COLO668 (cell line): ENCODE measurements around the gene TEKT3.

Experiments used
- DNase-seq: peaks from one replicate; lab custom pipeline; 2025; ENCODE audit not compliant: unreplicated experiment; lab: John Stamatoyannopoulos, UW

Gene TEKT3

DNA sequence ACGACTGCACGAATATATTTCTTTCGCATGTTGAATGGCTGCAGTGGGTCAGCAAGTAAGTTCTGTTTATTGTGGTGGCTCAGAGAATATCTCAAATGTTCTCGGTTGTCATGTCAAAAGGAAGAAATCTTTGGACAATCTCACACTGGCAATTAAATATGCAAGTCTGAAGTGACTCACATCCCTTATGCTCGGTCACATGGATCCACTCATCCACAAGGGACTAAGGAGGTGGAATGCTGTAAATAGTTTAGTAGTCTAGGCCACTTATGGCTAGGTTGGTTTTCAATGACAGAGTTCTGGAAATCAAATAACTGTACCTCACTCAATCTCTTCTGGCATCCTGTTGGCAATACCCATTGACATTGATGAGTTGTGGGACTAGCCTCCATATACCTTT lies 43.2 kb downstream of the TEKT3 start:
- DNase-seq, result no peak

DNA sequence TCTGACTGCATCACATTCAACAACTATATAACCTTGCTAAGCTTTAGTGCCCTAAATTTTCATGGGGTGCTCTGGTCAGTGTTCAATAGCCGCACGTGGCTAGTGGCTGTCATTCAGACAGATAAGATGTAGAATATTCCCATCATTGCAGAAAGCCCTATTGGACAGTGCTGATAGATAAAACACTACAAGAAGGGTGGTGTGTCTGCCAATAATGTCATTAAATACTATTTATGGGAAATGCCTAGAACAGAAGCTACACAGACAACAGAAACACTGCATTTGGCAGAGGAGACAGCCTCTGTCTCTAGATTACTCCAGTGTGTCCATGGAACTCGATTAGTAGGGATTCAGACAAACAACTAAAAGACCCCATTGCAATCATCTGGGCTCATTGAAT lies 47.8 kb downstream of the TEKT3 start:
- no peak for DNase-seq

DNA sequence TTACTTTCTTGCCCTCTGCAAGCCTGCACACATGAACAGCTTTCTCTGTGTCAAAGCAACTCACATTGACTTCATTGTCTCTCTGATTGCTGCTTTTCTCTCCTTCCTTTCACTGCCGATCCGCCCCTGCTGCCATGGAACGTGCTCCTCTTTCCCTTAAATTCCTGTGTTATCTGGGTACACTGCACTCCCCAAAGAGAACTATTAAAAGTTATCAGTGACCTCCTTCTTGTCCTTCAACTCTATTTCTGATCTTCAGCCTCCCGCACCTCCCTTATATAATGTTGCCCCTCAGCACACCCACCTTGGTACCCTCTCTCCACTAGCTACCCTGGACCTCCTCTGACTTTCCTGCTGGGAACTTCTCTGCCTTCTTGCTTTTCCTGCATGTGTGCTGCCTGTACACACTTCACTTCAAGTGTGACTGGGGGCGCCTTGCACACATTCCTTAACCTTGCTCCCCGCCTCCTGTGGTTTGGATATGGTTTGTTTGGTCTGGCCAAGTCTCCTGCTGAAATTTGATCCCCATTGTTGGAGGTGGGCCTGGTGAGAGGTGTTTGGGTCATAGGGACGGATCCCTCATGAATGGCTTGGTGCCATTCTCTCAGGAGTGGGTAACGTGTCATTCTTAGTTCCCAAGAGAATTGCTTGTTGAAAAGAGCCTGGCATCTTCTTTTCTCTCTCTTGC lies 49.6 kb downstream of the TEKT3 start:
- no peak for DNase-seq

DNA sequence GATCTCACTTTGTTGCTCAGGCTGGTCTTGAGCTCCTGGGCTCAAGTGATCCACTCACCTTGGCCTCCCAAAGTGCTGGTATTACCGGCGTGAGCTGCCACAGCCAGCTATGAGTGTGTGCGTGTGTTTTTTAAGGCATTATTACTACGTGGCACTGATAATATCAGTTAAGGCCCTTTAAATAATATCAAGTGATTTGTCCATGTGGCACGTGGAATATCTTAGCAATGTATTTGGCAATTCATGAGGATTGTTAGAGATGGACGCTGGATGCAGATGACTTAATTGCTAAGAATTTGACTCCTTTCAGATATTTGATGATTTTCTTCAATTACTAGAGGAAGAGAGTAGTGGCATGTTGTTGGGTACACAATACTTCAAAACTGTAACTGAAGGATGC lies 50.8 kb downstream of the TEKT3 start:
- no peak for DNase-seq

DNA sequence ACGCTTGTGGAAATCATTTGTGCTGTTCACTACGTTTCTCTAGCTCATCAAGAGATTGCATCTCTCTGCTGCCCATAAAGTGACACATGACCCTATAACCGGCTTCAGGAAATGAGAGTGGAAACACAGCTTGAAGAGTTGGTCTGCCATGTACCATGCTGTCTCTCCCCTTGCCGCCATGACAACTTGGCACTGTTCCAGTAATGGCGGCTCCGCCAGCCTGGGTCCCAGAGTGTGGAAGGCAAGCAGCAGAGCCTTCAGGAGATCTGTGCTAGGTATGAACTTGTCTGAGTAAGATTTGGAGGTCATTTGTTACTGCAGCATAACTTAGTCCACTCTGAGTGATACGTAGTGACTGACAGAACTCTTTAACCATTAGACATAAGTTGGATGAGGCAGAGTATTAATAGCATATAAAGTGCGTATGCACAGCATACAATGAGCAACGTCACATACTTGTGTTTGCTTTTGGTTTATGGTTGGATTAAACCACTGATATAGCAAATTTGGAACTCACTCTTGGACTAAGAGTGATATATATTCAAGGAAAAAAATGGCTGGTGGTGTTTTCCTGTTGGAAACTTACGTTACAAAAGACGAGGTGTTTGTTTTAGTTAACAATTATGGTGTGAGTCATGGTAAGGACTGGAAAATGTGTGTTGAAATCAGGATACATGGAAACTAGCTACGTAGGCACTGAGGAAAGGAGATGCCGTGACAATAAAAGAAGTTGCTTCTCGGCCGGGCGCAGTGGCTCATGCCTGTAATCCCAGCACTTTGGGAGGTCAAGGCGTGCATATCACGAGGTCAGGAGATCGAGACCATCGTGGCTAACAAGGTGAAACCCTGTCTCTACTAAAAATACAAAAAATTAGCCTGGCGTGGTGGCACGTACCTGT lies 51.9 kb downstream of the TEKT3 start:
- no peak for DNase-seq

DNA sequence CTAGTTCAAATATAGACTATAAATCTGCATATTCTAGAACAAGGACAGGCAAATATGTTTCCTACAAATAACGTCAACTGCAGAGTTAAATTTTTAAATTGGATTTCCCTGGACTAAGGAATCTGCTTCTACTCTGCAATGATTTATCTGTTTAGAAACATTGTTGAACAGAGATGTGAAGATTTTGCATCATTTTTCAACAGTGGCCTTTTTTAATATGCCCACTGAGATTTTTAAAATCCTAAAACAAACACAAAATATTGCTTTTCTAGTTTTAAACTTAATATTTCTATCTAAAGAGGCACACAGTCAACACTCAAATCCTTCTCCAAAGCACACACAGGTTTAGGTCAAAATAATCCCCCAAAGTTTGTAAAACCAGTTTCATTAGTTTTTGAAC lies 52.5 kb downstream of the TEKT3 start:
- no peak for DNase-seq

DNA sequence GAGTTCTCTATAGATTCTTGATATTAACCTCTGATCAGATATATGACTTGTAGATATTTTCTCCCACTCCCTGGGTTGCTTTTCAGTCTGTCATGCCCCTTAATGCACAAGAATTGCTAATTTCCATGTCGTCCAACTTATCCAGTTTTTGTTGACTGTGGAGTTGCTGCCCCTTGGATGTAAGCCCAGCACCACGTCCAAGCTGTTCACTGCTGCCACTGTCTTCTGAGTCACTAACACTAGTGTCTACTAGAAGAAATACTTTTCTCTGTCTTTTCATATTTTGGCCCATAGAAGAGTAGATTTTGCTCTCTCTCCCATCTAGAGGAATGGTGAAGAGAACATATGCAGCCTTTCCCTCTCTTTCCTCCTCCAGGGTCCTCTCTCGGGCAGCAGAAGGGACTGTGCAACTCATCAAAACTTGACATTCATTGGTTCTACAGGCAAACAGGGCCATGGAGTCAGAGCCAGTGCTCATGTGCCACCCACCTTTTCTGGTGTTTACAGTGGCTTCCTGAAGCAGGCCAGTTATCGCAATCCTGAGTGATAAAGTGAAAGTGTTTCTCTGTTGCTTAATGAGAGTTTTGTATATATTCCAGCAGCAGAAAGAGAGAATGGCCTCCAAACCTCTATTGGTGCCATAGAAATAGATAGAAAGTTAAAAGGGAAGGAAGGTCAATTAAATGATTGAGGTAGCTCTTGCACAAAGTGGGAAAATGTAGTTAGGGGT lies 53.7 kb downstream of the TEKT3 start:
- no peak for DNase-seq

DNA sequence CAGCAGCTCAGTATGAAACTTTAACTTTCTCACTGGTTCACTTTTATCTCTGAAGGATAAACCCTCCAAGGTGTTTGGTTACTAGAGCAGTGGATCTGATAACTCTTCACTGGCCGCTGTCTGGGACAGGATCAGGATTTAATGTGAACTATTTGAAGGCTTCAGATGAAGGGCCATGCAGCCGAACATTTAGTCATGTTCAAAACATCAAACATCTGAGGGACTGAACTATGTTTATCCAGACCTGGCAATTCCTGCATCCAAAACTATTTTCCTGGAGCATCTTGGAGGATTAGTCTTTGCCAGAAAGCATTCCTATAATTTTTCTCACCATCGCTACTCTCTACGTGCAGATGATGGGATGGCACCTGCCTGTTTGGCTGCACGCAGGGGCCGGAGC lies 55.9 kb downstream of the TEKT3 start:
- no peak for DNase-seq

DNA sequence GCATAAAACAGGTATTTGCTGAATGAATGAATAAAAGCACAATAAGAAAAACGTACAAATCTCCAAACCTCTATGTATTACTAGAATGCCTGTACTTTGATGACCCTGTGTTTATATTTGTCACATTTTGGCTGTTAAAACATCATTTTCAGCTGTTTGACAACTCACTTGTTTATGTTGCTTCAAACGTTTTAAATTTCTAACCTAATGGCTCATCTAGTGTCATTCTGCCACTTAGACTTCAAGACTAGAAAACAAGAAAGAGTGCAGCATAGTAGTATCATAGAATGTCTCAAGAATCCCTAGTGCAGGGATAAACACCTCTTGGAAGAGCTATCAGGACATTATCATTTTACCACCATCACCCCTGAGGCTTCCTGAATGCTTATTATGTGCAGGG lies 56.9 kb downstream of the TEKT3 start:
- no peak for DNase-seq

DNA sequence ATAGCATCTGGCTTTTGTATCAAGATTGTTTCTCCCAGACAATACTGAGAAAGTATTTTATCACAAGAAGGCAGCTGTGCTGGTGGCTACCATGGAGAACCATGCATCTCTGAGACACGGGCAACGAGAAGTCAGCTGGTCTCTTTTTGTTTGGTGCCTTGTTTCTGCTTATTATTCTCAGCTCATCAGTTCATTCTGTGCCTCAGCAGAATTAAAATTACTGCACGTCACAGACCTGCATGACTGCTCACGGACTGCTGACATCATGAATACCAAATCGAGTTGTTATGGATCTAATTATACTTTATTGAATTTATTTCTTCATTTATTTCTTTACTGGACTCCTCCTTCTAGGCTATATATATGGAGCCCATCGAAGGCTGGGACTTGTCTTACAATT lies 57.3 kb downstream of the TEKT3 start:
- no peak for DNase-seq

DNA sequence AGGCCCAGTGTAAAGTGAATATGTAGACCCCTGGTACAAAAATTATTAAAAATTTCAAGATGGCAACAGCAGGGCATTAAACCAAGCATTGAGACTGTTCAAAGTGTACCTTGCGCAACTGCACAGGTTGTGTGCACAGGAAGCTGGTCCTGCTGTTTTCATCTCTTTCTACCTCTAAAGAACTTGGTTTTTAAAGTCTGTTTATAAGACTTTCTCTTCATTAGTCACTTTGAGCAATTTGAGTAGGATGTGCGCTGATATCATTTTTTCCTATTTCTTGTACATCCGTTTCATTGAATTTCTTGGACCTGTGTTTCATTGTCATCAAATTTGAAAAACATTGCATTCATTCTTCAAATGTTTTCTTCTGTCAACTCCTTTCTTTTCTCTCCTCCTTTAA lies 59.5 kb downstream of the TEKT3 start:
- no peak for DNase-seq

DNA sequence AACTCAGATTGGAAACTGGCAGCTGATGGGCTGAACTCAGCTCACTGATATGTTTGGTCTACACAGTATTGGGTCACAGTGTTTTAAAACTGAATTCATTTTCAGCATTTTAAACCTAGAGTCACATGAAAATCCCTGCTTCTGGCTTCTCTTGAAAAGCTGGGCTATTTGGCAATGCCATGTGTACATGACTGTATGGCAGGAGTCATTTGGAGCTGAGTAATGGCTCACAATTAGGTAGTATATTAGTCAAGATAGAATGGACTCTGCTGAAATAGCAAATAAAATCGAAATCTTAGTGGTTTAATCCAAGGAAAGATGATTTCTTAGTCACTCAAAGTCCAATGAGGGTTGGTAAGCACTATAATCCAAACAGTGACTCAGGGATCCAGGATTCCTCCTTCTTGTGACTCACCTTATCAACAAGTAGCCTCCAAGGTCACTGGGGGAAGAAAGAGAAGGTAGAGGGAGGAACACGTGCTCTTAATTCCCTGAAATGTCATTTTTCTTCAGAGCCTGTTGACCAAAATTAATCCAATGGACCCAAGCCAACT lies 62.4 kb downstream of the TEKT3 start:
- DNase-seq, result no peak

DNA sequence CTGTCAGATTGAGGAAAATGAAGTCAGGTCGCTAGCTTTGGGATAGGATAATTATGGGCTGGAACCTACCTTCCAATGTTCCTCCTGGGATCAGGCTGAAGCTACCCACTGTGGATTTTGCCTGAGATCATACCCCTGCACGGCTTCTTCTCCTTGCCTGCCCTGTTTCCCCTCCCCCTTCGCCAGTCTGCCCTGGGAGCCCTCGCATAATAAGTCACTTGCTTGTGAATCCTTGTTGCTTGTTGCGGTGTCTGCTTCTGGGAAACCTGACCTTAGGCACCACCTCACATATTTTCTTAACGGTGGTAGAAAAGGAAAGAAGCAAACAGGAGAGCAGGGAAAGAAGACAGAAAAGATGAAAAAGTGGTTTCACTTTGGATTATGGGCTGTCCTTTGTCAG lies 63.0 kb downstream of the TEKT3 start:
- DNase-seq, result no peak

DNA sequence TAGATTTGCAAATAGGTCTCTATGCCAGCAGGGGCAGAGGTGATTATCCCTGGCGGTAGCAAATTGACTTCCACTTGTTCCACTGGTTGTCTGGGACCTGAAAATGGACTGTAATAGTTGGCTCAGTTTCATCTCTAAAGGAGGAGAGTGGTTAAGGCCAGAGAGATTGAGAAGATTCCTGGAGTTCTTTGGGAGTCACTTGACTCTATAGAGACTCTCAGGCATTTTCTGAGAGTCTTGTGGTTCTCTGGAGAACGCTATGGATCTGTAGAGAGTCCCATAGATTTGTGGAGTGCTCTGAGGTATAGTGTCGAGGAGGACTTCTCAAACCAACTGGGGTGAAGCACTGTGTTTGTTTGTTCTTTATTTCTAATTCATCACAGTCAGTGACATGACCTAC lies 67.4 kb downstream of the TEKT3 start:
- DNase-seq, result no peak

DNA sequence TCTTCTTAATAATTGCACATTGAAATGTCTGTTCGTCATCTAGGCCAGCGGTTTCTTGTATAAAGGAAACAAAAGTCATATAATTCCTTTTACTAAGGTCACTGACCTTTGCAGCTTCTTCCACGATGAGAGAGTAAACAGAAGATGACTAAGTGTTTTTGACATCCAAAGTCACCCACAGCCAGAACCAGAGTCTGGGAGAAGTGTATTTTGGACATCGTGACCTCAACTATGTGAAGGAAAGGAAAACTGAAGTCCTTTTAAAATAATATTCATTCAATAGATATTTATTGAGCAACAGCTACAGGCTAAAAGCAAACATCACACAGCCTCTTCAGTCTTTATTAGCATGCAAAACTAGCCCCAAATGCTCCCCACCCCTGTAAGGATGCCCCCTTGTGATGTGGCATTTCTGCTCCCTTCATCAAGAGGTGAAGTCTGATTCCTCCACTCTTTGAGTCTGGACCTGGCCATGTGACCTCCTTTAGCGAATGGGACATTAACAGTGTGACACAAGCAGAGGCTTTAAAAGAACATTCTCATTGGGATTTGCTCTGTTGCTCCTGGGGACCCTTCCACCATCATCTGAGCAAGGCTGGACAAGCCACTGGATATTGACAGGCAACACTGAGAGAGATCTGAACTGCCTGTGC lies 68.1 kb downstream of the TEKT3 start:
- DNase-seq, result no peak

DNA sequence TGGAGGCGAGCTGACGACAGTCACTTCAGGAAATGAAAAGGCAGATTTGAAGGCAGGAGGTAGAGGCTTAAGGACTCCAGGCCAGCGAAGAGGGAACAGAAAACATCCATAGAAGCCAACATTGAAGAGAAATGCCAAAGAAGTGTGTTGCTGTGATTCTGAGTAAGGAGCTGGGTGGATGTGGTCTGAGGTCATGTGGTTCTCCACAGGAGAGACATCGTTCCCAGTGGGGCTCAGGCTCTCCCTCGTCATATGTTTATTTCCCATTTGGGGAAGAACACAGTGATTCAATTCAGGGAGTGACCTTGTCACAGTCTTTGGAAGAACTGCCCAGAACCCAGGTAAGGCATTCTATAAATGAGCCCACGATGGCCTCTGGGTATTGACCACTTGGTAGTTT lies 69.7 kb downstream of the TEKT3 start:
- no peak for DNase-seq

DNA sequence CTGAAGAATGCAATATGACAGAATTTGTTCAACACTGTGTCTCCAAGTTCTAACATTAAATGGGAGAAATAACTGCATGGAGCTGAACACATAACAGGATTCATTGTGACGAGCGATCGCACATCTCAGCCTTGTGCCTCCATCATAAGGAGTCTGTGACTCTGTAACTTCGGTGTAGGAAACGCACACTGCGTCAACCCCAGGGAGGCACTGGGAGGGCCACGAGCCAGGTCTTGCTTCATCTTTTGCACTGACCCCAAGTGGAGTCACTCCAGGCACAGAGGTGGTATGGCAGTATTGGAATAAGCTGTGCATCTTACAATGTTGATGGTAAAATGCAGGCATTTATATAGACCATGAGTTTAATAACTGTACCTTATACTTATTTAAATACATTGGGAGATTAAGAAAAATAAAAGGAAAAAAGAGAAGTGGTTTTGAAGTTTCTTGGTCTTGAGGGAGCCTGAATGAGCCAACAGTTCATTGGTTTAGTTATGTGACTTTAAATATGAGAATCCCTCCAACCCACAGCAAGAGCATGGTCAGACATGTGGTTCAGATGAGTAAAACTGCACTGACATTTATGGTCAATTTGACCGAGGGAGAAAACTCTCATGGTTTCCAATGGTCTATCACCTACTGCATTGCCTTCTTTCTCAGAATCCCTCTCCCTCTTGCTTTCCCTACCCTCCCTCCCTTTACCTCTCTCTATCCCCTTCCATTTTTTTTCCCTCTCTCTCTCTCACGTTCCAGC lies 70.6 kb downstream of the TEKT3 start:
- no peak for DNase-seq

DNA sequence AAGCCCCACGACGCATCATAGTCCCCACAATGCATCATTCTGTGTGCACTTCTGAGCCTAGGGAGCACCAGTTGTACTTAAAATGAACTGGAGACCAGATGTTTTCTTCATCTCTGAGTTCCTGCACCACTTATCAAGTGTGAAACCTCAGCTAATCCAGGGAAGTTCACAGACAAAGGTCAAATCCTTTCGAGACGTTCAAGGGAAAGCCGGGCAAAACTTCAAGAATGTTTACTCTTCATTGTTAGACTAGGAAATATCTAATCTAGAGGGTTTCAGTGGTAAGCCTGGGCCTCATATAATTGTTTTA lies 71.7 kb downstream of the TEKT3 start:
- DNase-seq, result no peak

DNA sequence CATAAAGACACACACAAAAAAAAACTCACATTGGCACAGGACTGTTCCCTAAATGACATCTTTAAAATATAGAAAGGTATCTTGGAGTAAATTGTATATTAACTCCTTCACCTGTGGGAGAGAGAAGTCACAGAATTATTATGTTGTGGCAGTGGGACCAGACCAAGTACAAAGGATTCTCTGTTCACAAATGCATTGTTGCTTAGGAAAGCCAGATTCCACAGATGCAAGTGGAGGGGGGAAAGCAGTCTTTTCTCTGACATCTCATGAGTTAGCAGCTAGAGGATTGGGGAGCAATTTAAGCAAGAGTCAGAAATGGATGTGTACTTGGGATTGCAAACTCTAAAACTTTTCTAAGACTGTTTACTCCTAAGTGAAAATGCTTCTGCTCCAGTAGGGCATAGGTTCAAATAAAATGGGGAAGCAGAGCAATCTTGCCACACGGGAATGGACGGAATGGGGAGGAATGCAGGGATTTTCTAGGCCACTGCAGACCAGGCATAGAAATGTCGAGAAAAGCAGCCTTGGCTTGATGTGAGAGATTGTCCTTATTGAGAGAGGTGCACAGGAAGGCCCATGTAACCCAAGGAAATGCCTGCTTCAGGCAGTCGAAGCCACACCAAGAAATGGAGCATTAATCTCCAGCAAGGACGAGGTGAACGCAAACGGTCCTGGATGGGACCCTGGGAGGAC lies 72.2 kb downstream of the TEKT3 start:
- DNase-seq, result no peak

DNA sequence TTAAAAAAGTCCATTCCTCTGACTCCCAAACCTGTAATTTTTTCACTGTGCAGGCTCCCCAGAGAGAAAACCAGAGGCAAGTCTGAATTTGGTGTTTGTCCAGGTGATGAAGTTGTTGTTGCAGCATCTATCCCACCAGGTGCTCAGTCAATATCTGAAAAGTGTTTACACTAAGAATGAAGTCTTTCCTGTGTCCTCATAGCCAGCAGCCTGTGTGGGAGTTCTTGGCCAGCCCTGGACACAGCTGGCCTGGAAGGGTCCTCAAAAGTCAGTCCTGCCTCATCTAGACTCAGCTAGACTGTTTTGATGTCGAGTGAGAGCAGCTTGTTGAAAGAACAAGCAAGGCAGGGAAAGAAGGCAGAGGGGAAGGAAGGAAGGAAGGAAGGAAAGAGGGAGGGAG lies 72.9 kb downstream of the TEKT3 start:
- DNase-seq, result no peak
